HL-60 (cell line): ENCODE results near the gene ENTPD6.

ENCODE experiments used
- GABPA ChIP-seq: IDR thresholded peaks from 2 replicates; pipeline ENCODE4 v1.6.1; 2012; ENCODE audit warnings: low read depth
- SPI1 ChIP-seq: IDR thresholded peaks from 2 replicates; pipeline ENCODE4 v1.6.1; 2012; ENCODE audit warnings: low read depth, mild to moderate bottlenecking, borderline replicate concordance
- TF ChIP-seq, protein P1 (sequence below): IDR thresholded peaks from one replicate; pipeline ENCODE4 v1.5.1; 2011; ENCODE audit warnings: low read length, control low read depth, inconsistent platforms; ENCODE audit not compliant: insufficient read depth

DNA sequence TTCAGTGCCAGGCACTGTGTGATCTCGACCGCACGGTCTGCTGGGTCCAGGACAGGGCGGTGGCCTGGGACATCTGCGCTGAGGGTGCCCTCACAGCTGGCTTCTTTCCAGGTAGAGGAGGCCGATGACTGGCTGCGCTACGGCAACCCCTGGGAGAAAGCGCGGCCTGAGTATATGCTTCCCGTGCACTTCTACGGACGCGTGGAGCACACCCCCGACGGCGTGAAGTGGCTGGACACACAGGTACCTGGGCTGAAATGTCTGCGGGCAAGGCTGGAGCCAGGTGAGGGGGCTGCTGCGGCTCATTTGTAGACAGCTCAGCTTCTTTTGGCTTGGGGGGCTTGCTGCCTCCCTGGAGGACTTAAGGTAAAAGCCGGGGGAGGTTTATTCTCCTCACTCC is 79.0 kb downstream of the ENTPD6 start:
- TF ChIP-seq, protein P1, sequence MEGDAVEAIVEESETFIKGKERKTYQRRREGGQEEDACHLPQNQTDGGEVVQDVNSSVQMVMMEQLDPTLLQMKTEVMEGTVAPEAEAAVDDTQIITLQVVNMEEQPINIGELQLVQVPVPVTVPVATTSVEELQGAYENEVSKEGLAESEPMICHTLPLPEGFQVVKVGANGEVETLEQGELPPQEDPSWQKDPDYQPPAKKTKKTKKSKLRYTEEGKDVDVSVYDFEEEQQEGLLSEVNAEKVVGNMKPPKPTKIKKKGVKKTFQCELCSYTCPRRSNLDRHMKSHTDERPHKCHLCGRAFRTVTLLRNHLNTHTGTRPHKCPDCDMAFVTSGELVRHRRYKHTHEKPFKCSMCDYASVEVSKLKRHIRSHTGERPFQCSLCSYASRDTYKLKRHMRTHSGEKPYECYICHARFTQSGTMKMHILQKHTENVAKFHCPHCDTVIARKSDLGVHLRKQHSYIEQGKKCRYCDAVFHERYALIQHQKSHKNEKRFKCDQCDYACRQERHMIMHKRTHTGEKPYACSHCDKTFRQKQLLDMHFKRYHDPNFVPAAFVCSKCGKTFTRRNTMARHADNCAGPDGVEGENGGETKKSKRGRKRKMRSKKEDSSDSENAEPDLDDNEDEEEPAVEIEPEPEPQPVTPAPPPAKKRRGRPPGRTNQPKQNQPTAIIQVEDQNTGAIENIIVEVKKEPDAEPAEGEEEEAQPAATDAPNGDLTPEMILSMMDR = no peak
- TF ChIP-seq GABPA = no peak
- TF ChIP-seq SPI1 = no peak
